ENCODE results near the gene MAP1S.

DNA sequence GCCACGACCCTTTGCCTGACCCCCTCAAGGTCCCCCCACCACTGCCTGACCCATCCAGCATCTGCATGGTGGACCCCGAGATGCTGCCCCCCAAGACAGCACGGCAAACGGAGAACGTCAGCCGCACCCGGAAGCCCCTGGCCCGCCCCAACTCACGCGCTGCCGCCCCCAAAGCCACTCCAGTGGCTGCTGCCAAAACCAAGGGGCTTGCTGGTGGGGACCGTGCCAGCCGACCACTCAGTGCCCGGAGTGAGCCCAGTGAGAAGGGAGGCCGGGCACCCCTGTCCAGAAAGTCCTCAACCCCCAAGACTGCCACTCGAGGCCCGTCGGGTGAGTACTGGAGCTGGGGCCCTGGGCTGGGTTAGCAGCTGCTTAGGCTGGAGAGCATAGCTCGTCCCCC lies 8.6 kb downstream of the MAP1S start:
- TF ChIP-seq YY1 (IDR thresholded peaks at IDR 0.05; ENCODE audit: insufficient read depth, insufficient read length): no peak
- TF ChIP-seq ZNF274 (IDR thresholded peaks at IDR 0.05; ENCODE audit: low read depth, low read length): no peak
- TF ChIP-seq SUZ12 (IDR thresholded peaks at IDR 0.05; ENCODE audit: extremely low read depth, insufficient read depth, insufficient read length): no peak
